ENCODE results near the gene SH3BP1.
"Not testable (repeated sequence)": the region's sequence is repeated elsewhere in the genome, so short reads cannot be mapped to it uniquely, and the experiment has no call there.

The SH3BP1 gene, protein sequence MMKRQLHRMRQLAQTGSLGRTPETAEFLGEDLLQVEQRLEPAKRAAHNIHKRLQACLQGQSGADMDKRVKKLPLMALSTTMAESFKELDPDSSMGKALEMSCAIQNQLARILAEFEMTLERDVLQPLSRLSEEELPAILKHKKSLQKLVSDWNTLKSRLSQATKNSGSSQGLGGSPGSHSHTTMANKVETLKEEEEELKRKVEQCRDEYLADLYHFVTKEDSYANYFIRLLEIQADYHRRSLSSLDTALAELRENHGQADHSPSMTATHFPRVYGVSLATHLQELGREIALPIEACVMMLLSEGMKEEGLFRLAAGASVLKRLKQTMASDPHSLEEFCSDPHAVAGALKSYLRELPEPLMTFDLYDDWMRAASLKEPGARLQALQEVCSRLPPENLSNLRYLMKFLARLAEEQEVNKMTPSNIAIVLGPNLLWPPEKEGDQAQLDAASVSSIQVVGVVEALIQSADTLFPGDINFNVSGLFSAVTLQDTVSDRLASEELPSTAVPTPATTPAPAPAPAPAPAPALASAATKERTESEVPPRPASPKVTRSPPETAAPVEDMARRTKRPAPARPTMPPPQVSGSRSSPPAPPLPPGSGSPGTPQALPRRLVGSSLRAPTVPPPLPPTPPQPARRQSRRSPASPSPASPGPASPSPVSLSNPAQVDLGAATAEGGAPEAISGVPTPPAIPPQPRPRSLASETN

DNA sequence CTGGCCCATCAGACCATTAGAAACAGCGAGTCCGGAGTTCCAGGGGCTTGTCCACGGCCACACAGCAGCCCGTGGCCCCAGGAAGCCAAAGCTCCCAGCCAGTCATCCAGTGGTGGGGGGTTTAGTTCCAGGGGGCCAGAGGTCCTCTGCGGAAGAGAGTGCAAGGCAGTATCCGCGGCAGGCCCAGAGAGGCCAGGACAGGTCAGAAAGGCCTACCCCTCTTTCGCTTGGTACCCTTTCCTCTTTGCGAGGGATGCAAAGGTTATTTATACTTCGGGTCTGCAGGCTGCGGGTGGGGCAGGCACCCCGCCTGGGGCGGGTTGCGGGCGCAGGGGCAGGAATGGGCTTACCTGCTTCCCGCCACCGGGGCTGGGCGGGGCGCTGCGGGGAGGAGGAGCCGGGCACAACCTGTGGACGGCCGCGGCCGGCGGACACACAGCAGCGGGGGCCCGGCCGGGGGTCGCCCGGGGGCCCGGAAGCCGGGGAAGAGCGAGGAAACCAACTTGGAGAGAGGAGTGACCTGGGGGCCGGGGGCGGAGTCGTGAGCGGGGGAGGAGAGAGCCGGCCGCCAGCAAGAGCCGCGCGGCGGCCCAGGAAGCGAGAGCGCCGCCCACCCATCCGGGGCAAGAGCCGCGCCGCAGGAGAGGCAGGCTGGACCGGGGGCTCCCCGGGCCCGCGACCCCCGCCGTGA is at the start of gene SH3BP1:
Gene SH3BP1 (plus strand): TSS at position 600 of the 691 bp plus-strand sequence. CDS start 119 bp downstream, outside the sequence.
- ChIA-PET POLR2A (interaction anchor here (1.4 to 2.3 kb wide), 2 partner anchors 20 to 31 kb away, joined by 5 to 15 read pairs; partner anchors contain the start of genes GGA1 and PDXP), CTCF (no interaction called here)
- no peak for TF ChIP-seq CTBP1 (IDR thresholded peaks at IDR 0.05; ENCODE audit: borderline replicate concordance)
- no peak for TF ChIP-seq LEF1 (IDR thresholded peaks at IDR 0.05; ENCODE audit: borderline replicate concordance)
- TF ChIP-seq BHLHE40 (IDR thresholded peaks at IDR 0.05; ENCODE audit: borderline replicate concordance) = no peak
- TF ChIP-seq SUZ12 (IDR thresholded peaks at IDR 0.05) = no peak
- no peak for TF ChIP-seq FOXM1 (IDR thresholded peaks at IDR 0.05; ENCODE audit: borderline replicate concordance)
- DNase-seq (ENCODE audit: extremely low spot score) = peak; percentile 70

DNA sequence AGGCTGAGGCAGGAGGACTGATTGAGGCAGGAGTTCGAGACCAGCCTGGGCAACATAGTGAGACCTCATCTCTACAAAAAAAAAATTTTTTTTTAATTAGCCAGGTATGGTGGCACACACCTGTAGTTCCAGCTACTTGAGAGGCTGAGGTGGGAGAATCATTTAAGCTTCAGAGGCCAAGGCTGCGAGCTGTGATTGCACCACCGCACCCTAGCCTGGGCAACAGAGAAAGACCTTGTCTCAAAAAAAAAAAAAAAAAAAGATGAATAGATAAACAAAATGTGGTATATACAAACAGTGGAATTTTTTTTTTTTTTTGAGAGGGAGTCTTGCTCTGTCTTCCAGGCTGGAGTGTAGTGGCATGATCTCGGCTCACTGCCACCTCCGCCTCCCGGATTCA is 48.4 kb upstream of the SH3BP1 start:
- CTCF ChIA-PET = interaction anchor here (1.0 to 5.2 kb wide), 4 partner anchors 16 to 51 kb away, joined by 3 to 47 read pairs (median 4); partner anchors contain the start of gene GGA1
- POLR2A ChIA-PET = interaction anchor here (0.6 to 1.7 kb wide), 2 partner anchors 14 to 16 kb away, joined by 3 to 4 read pairs; no protein-coding TSS in a partner anchor
- DNase-seq (ENCODE audit: extremely low spot score) = not testable (repeated sequence)

DNA sequence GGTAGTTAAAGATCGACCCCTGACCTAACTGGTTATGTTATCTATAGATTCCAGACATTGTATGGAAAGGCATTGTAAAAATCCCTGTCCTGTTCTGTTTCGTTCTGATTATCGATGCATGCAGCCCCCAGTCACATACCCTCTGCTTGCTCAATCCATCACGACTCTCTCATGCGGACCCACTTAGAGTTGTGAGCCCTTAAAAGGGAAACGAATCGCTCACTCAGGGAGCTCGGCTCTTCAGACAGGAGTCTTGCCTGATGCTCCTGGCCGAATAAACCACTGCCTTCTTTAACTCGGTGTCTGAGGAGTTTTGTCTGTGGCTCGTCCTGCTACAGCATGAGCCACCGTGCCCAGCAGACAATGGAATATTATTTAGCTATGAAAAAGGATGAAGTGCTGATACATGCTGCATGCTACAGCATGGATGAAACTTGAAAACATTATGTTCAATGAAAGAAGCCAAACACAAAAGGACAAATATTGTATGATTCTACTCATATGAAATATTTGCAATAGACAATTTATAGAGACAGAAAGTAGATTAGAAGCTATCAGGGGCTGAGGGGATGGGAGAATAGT is 47.6 kb upstream of the SH3BP1 start:
- CTCF ChIA-PET = interaction anchor here (0.6 to 5.2 kb wide), 31 partner anchors 8 to 316 kb away, joined by 3 to 51 read pairs (median 4); partner anchors contain the start of genes GGA1, LGALS2 and PDXP
- DNase-seq (ENCODE audit: extremely low spot score) = no peak
- TF ChIP-seq, protein P1, sequence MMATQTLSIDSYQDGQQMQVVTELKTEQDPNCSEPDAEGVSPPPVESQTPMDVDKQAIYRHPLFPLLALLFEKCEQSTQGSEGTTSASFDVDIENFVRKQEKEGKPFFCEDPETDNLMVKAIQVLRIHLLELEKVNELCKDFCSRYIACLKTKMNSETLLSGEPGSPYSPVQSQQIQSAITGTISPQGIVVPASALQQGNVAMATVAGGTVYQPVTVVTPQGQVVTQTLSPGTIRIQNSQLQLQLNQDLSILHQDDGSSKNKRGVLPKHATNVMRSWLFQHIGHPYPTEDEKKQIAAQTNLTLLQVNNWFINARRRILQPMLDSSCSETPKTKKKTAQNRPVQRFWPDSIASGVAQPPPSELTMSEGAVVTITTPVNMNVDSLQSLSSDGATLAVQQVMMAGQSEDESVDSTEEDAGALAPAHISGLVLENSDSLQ (IDR thresholded peaks at IDR 0.05) = no peak
- TF ChIP-seq BHLHE40 (IDR thresholded peaks at IDR 0.05; ENCODE audit: borderline replicate concordance) (no peak), L3MBTL2 (conservative IDR thresholded peaks at IDR 0.05) (no peak), FOXM1 (IDR thresholded peaks at IDR 0.05; ENCODE audit: borderline replicate concordance) (no peak), ARNT (IDR thresholded peaks at IDR 0.05) (no peak), FOXK2 (IDR thresholded peaks at IDR 0.05) (no peak), FOXA1 (IDR thresholded peaks at IDR 0.05) (no peak), NFRKB (IDR thresholded peaks at IDR 0.05) (no peak), CTBP1 (IDR thresholded peaks at IDR 0.05; ENCODE audit: borderline replicate concordance) (no peak), ELF4 (IDR thresholded peaks at IDR 0.05) (no peak), SP1 (IDR thresholded peaks at IDR 0.05) (no peak), HDGF (IDR thresholded peaks at IDR 0.05; ENCODE audit: borderline replicate concordance) (no peak), TARDBP (IDR thresholded peaks at IDR 0.05) (no peak)
- POLR2A ChIA-PET = interaction anchor here (0.7 to 2.0 kb wide), 19 partner anchors 10 to 143 kb away, joined by 3 to 32 read pairs (median 4); partner anchors contain the start of genes CDC42EP1 and GGA1

DNA sequence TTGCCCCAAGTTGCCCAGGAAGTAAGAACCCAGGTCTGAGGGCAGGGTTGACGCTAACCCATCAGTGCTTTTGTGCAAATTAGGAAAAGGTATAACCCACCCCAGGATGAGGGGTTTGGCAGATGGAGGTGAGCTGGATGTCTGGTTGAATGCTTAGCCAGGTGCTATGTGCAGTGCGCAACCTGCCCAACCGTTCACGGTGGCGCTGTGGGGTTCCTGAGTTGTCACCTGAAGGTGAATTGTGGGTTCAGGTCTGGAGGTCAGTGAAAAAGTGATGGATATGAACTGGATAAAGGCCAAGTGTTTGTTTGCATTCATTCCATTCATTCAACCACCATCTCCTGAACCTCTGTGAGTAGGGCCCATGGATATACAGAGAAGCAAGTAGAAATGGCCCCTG is 45.2 kb upstream of the SH3BP1 start:
- POLR2A ChIA-PET = interaction anchor here (1.6 kb wide), 1 partner anchor 14 kb away, joined by 5 read pairs; the partner anchor contains the start of gene GGA1
- TF ChIP-seq ZNF384 (IDR thresholded peaks at IDR 0.05) (no peak), ELF4 (IDR thresholded peaks at IDR 0.05) (no peak), TARDBP (IDR thresholded peaks at IDR 0.05) (no peak), SUZ12 (IDR thresholded peaks at IDR 0.05) (no peak), LEF1 (IDR thresholded peaks at IDR 0.05; ENCODE audit: borderline replicate concordance) (no peak), HDGF (IDR thresholded peaks at IDR 0.05; ENCODE audit: borderline replicate concordance) (no peak), L3MBTL2 (conservative IDR thresholded peaks at IDR 0.05) (no peak), CTBP1 (IDR thresholded peaks at IDR 0.05; ENCODE audit: borderline replicate concordance) (no peak), SP1 (IDR thresholded peaks at IDR 0.05) (no peak), BHLHE40 (IDR thresholded peaks at IDR 0.05; ENCODE audit: borderline replicate concordance) (no peak), FOXA1 (IDR thresholded peaks at IDR 0.05) (no peak)
- DNase-seq (ENCODE audit: extremely low spot score) = no peak
- CTCF ChIA-PET = no interaction called here

DNA sequence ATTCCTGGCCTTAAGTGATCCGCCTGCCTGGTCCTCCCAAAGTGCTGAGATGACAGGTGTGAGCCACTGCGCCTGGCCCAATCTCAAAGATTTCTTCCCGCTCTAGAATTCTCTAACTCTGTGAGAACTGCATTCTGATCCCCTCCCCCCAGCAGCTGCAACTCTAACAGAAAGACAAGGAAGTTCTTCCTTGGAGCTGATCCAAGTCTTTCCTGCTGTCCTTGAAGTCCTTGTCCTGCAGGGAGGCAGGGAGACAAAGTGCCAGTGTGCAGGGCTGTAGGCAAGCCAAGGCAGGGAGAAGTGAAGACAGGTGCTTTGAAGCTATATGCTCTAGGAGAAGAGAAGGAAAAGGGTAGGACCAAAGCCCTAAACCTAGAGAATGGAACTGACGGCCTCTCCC is 40.3 kb upstream of the SH3BP1 start:
- ChIA-PET CTCF (interaction anchor here (0.6 to 1.2 kb wide), 3 partner anchors 9 to 37 kb away, joined by 3 read pairs; no protein-coding TSS in a partner anchor), POLR2A (interaction anchor here (1.8 kb wide), 1 partner anchor 9 kb away, joined by 9 read pairs; the partner anchor contains the start of gene GGA1)
- DNase-seq (ENCODE audit: extremely low spot score) = no peak
- TF ChIP-seq FOXM1 (IDR thresholded peaks at IDR 0.05; ENCODE audit: borderline replicate concordance) = no peak
- TF ChIP-seq, protein P1 (IDR thresholded peaks at IDR 0.05) = no peak
- no peak for TF ChIP-seq CTBP1 (IDR thresholded peaks at IDR 0.05; ENCODE audit: borderline replicate concordance)
- TF ChIP-seq SP1 (IDR thresholded peaks at IDR 0.05) = no peak
- TF ChIP-seq ELF4 (IDR thresholded peaks at IDR 0.05) = no peak
- no peak for TF ChIP-seq BHLHE40 (IDR thresholded peaks at IDR 0.05; ENCODE audit: borderline replicate concordance)
- no peak for TF ChIP-seq SUZ12 (IDR thresholded peaks at IDR 0.05)
- no peak for TF ChIP-seq FOXK2 (IDR thresholded peaks at IDR 0.05)
- no peak for TF ChIP-seq TARDBP (IDR thresholded peaks at IDR 0.05)
- TF ChIP-seq LEF1 (IDR thresholded peaks at IDR 0.05; ENCODE audit: borderline replicate concordance) = no peak
- TF ChIP-seq NFRKB (IDR thresholded peaks at IDR 0.05) = no peak
- no peak for TF ChIP-seq HDGF (IDR thresholded peaks at IDR 0.05; ENCODE audit: borderline replicate concordance)

Measured in HEK293T (cell line).